ENCODE results near the gene TMEM181.

Gene TMEM181

GRCh38 chr6:158572653-158573541, 13.0 kb downstream of the TMEM181 start:
- TF ChIP-seq CTCF (IDR thresholded peaks at IDR 0.05; ENCODE audit: extremely low read depth, missing control alignments), result no peak
- no peak for DNase-seq (ENCODE audit: low spot score)

- DNase-seq (ENCODE audit: low spot score), result no peak
- no peak for TF ChIP-seq CTCF (IDR thresholded peaks at IDR 0.05; ENCODE audit: extremely low read depth, missing control alignments)
Measured at GRCh38 chr6:158573542-158573931, 13.6 kb downstream of the TMEM181 start.

GRCh38 chr6:158574800-158575199, 14.9 kb downstream of the TMEM181 start:
- no peak for TF ChIP-seq CTCF (IDR thresholded peaks at IDR 0.05; ENCODE audit: extremely low read depth, missing control alignments)
- no peak for DNase-seq (ENCODE audit: low spot score)

GRCh38 chr6:158575550-158575949, 15.7 kb downstream of the TMEM181 start:
- no peak for DNase-seq (ENCODE audit: low spot score)
- no peak for TF ChIP-seq CTCF (IDR thresholded peaks at IDR 0.05; ENCODE audit: extremely low read depth, missing control alignments)

GRCh38 chr6:158584236-158584651, 24.4 kb downstream of the TMEM181 start:
- no peak for DNase-seq (ENCODE audit: low spot score)
- no peak for TF ChIP-seq CTCF (IDR thresholded peaks at IDR 0.05; ENCODE audit: extremely low read depth, missing control alignments)

GRCh38 chr6:158586652-158587051, 26.8 kb downstream of the TMEM181 start:
- DNase-seq (ENCODE audit: low spot score), result no peak
- no peak for TF ChIP-seq CTCF (IDR thresholded peaks at IDR 0.05; ENCODE audit: extremely low read depth, missing control alignments)

- no peak for TF ChIP-seq CTCF (IDR thresholded peaks at IDR 0.05; ENCODE audit: extremely low read depth, missing control alignments)
Measured at GRCh38 chr6:158589366-158589765, 29.5 kb downstream of the TMEM181 start.

More at GRCh38 chr6:158589366-158589765, 29.5 kb downstream of the TMEM181 start:
- DNase-seq (ENCODE audit: low spot score), result no peak

Data from GM20000 (cell line).